ENCODE results near the gene CEACAM19. TPM values are rescaled to one million over a fixed set of nuclear protein-coding genes. Genes with fewer than 3 reads are reported as not detected.

CEACAM19 gene
- total and polyA plus RNA-seq, 2 of the 13 experiments (the other 11 are each of a cell fraction or from before 2014, with no cell fraction given), result 1.3 to 4.0 TPM

- TF ChIP-seq, protein P1, sequence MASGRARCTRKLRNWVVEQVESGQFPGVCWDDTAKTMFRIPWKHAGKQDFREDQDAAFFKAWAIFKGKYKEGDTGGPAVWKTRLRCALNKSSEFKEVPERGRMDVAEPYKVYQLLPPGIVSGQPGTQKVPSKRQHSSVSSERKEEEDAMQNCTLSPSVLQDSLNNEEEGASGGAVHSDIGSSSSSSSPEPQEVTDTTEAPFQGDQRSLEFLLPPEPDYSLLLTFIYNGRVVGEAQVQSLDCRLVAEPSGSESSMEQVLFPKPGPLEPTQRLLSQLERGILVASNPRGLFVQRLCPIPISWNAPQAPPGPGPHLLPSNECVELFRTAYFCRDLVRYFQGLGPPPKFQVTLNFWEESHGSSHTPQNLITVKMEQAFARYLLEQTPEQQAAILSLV (CRISPR knock-in tag; IDR thresholded peaks at IDR 0.05; ENCODE audit: borderline replicate concordance), result 0 out of 2 replicates have a peak, but pooled peaks have one; percentile 56
- TF ChIP-seq ELK4 (CRISPR knock-in tag; IDR thresholded peaks at IDR 0.05; ENCODE audit: borderline replicate concordance) (no peak), MTF2 (CRISPR knock-in tag; IDR thresholded peaks at IDR 0.05; ENCODE audit: borderline replicate concordance) (no peak), CSRNP1 (CRISPR knock-in tag; IDR thresholded peaks at IDR 0.05) (0 out of 2 replicates have a peak, but pooled peaks have one; percentile 26), ZFP90 (CRISPR knock-in tag; IDR thresholded peaks at IDR 0.05; ENCODE audit: borderline replicate concordance) (peak; percentile 59; the same call in 1 of the 2 replicates), ZNF264 (CRISPR knock-in tag; IDR thresholded peaks at IDR 0.05) (no peak), RBFOX2 (IDR thresholded peaks at IDR 0.05; ENCODE audit: low read depth, low read length) (peak; percentile 74), ZNF460 (CRISPR knock-in tag; IDR thresholded peaks at IDR 0.05; ENCODE audit: borderline replicate concordance) (0 out of 2 replicates have a peak, but pooled peaks have one; percentile 8), PITX1 (CRISPR knock-in tag; IDR thresholded peaks at IDR 0.05) (peak; percentile 78), REPIN1 (CRISPR knock-in tag; IDR thresholded peaks at IDR 0.05; ENCODE audit: borderline replicate concordance, low read depth) (peak; percentile 77; the same call in 1 of the 2 replicates), ZGPAT (CRISPR knock-in tag; IDR thresholded peaks at IDR 0.05) (peak; percentile 47; the same call in 1 of the 2 replicates), REXO4 (CRISPR knock-in tag; IDR thresholded peaks at IDR 0.05; ENCODE audit: borderline replicate concordance) (no peak), NFE2 (CRISPR knock-in tag; IDR thresholded peaks at IDR 0.05) (no peak), ELF4 (CRISPR knock-in tag; IDR thresholded peaks at IDR 0.05; ENCODE audit: borderline replicate concordance) (no peak), KAT8 (CRISPR knock-in tag; IDR thresholded peaks at IDR 0.05) (peak; percentile 33; the same call in 1 of the 2 replicates)
- TF ChIP-seq, protein P2, sequence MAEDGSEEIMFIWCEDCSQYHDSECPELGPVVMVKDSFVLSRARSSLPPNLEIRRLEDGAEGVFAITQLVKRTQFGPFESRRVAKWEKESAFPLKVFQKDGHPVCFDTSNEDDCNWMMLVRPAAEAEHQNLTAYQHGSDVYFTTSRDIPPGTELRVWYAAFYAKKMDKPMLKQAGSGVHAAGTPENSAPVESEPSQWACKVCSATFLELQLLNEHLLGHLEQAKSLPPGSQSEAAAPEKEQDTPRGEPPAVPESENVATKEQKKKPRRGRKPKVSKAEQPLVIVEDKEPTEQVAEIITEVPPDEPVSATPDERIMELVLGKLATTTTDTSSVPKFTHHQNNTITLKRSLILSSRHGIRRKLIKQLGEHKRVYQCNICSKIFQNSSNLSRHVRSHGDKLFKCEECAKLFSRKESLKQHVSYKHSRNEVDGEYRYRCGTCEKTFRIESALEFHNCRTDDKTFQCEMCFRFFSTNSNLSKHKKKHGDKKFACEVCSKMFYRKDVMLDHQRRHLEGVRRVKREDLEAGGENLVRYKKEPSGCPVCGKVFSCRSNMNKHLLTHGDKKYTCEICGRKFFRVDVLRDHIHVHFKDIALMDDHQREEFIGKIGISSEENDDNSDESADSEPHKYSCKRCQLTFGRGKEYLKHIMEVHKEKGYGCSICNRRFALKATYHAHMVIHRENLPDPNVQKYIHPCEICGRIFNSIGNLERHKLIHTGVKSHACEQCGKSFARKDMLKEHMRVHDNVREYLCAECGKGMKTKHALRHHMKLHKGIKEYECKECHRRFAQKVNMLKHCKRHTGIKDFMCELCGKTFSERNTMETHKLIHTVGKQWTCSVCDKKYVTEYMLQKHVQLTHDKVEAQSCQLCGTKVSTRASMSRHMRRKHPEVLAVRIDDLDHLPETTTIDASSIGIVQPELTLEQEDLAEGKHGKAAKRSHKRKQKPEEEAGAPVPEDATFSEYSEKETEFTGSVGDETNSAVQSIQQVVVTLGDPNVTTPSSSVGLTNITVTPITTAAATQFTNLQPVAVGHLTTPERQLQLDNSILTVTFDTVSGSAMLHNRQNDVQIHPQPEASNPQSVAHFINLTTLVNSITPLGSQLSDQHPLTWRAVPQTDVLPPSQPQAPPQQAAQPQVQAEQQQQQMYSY (CRISPR knock-in tag; IDR thresholded peaks at IDR 0.05), result 0 out of 2 replicates have a peak, but pooled peaks have one; percentile 31
Measured at GRCh38 chr19:44718441-44719261, 47.4 kb downstream of the CEACAM19 start (continued).
